Glomerular visceral epithelial cell (primary cell): ENCODE results near the gene FOXL2NB.
"Not testable (repeated sequence)": the region's sequence is repeated elsewhere in the genome, so short reads cannot be mapped to it uniquely, and the experiment has no call there.

Experiments used
- DNase-seq: peaks from one replicate; pipeline ENCODE4 v3.0.0-alpha.2; 2016; ENCODE audit errors: extremely low spot score

The FOXL2NB gene

DNA sequence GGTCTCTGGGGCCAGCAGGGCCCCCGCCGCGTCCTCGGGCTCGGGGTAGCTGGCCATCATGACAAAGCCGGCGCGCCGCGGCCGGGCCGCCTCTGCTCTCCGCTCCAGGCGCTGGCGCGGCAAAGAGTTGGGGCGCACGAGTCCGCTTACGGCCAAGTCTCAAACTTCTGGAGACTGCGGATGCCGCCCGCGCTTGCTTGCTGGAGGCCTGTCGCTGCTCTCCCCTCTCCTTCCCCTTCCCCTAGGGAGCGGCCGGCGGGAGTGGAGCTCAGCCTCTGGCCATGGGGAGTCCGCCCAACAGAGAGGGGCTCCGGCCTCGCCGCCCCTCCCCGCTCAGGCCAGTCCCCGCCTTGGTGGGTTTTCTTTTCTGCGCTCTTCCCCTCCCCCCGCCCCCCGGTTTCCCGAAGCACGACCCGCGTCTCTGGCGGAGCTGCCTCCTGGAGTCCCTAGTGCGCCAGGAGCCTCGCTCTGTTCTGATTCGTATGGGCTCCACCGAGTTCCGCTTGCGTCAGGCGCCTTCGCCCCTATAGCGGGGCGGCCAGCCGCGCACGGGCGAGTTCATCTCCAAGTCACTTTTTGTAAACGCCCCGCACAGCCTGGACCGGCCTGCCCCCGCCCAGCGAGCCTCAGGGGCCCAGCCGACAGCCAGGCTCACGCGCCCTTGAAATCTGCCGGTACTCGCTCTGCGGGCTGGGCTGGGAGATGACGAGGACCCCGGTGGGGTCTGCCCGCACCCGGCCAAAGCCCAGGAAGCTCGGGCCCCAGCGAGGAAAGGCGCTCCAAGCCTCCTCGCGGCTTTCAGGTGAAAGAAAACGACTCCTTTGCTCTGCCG lies at the start of gene FOXL2NB, which contains the start of gene FOXL2:
FOXL2NB (plus strand) TSS at position 555 of the 832 bp plus-strand sequence; CDS start at position 703, 148 bp downstream.
FOXL2 (minus strand) TSS at position 475 of the 832 bp plus-strand sequence; CDS start at position 60, 415 bp downstream.
- DNase-seq, result no peak

DNA sequence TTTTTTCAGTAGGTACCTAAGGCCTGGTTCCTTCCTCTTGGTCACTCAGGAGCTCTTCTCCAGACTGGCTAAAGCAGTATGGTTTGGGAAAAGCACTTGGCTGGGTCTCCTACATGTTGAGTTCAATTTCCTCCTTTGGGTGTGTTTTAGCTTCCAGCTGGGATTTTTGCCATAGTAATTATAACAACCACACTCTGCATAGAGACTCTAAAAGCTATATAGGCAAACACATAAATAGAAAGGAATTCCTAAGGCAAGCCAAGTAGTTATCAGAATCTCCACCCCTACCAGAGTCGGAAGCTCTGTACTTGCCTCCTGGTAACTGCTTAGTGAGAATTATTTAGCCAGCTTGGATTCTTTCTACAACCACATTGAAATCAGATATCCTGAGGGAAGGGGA lies 48.7 kb upstream of the FOXL2NB start:
- DNase-seq, result no peak

DNA sequence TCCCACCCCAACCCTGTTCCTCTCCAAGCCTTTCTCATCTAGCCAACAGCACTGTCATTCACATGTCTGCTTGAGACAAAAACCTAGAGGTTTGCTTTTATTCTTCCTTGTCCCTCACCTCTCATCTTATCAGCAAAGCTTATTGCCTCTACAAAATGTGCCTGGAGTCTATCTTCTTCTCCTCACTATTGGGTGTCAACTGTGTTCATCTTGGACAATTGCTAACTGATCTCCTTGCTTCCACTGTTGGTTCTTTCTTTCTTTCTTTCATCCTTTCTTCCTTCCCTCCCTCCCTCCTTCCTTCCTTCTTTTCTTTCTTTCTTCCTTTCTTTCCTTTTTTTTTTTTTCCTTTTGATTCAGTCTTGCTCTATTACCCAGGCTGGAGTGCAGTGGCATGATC lies 48.3 kb upstream of the FOXL2NB start:
- DNase-seq, result no peak

DNA sequence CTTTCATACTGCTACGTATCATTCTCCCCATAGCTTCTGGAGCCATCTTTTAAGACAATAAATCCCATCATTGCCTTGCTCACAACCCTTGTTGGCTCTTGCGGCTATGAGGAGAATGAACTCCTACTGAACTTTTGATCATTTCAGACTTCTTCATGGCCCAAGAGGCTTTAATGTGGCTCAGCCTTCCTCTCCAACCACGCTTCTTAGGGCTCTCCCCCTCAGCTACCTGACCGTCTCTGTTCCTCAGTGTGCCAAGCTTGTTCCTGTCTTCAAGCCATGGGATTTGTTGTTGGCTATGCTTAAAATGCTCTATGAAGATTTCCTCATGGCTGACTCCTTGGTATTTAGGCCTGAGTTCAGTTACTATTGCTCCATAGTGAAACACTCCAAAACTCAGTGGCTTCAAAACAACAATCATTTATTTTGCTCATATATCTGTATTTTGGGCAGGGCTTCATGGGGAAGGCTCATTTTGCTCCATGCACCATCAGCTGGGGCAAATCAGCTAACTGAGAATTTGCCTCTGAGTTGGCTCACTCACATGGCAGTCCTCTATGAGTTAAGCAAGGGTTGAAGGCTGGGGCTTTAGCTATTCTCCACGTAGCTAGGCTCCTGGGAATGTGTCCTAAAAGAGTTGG lies 47.5 kb upstream of the FOXL2NB start:
- no peak for DNase-seq

DNA sequence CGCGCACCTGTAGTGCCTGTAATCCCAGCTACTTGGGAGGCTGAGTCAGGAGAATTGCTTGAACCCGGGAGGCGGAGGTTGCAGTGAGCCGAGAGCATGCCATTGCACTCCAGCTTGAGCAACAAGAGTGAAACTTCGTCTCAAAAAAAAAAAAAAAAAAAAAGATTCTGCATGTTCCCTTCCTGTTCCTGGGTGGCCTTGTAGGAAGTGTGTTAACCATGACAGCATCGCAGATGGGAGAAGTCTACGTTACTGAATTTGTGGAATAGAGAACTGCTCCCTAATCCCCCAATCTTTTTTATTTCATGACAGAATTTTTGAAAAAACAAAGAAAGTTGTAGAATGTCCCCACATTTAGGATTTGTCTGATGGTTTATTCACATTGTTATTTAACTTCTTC lies 45.5 kb upstream of the FOXL2NB start:
- no peak for DNase-seq

DNA sequence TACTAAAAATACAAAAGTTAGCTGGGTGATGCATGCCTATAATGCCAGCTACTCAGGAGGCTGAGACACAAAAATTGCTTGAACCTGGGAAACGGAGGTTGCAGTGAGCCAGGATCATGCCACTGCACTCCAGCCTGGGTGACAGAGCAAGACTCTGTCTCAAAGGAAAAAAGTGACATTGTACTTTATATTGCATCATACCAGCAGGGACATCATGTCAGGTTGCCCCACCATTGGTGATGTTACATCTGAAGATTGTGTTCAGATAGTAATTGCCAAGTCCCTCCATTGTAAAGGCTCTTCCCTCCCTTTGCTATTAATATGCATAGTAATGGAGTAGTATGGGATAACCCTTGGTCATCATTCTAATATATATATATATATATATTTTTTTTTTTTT lies 44.8 kb upstream of the FOXL2NB start:
- no peak for DNase-seq

DNA sequence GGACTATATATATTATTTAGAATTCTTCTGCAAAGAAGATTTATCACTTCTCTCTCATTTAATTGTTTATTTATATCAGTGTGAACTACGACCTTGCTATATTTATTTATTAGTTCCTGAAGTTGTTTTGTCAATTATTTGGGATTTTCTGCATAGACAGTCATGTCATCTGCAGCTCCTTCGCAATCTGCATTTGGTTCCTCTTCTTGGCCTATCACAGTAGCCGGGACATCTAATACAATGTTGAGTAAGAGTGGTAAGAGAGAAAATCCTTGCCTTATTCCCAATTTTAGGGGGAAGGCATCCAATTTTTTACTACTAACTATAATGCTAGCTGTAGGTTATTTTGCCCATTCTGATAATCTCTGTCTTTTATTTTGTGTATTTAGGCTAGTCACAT lies 39.5 kb upstream of the FOXL2NB start:
- DNase-seq, result no peak

DNA sequence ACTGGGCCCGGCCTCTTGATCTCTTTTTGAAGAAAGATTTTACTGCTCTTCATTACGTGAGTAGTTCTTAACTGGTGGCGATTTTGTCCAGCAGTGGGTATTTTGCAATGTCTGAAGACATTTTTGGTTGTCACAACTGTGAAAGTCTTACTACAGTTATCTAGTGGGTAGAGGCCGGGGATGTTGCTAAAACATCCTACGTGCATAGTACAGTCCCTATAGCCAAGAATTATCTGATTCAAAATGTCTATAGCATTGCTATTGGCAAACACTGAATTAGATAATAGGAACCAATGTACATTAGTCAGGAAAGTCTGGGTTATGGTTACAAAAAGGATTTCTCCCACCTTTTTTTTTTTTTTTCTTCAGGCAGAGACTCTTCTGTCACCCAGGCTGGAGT lies 38.2 kb upstream of the FOXL2NB start:
- no peak for DNase-seq

DNA sequence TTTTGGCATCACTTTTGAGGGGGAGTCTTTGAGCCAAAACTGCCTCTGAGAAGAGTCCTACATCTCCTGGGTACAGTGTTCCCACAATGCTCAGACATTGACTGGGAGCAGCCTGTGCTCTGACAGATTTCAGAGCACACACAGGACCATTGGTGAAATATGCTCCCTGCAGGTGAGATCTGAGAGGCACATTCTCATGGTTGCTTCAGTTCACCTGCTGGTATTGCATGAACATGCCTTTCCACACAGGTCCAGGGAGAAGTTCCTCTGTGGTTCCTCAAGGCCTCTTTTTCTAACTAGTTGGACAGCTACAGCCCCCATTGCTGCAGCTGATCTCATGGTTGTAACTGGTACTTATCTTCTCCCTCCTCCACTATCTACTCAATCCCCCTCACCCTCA lies 37.1 kb upstream of the FOXL2NB start:
- no peak for DNase-seq

DNA sequence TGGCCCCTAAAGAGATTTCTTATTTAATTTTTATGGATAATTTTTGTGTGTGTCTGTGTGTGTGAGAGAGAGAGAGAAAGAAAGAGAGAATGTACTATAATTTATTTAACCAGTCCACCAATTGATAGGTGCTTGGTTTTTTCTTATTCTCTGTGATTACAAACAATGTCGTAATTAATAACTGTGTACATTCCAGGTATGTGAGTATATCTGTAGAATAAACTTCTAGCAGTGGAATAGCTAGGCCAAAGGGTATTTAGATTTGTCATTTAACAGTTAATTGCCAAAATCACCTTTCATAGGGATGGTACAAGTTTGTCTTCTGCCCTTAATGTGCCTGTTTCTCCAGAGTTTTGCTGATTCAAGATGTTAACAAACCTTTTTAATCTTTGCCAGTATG lies 35.4 kb upstream of the FOXL2NB start:
- no peak for DNase-seq

DNA sequence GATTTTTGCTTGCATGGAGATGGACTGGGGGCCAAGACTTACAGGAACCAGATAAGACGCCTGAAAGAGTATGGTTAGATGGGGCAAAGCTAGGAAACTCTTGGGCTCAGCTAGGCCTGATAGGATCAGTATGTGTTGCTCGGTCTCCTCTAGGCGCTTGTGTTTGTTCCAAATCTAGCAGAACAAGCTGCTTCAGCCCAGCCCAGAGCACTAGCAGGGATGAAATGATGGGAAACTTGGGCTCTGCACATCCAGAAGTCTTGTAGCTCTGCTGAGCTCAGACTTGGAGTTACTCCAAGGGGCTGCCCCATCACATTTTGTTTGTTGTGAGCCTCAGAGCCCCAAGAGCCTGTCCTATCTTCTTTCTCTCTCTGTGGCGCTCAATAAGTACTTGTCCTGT lies 34.8 kb upstream of the FOXL2NB start:
- DNase-seq, result no peak

DNA sequence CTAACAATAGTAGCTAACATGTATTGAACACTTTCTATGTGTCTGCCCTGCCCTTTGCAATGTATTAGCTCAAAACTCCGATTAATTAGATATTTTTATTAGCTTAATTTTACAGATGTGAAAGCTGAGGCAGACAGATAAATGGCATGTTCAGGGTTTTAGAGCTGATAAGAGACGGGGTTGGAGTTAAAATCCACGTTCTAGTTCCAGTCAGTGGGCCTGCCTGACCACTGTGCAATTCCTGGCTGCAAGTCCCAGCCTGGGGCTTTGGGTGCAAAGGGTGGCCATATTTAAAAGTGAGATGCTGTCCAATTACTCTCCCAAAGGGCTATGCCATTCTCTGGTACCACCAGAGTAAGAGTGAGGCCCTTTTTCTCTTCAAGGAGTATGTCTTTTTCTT lies 33.3 kb upstream of the FOXL2NB start:
- no peak for DNase-seq

DNA sequence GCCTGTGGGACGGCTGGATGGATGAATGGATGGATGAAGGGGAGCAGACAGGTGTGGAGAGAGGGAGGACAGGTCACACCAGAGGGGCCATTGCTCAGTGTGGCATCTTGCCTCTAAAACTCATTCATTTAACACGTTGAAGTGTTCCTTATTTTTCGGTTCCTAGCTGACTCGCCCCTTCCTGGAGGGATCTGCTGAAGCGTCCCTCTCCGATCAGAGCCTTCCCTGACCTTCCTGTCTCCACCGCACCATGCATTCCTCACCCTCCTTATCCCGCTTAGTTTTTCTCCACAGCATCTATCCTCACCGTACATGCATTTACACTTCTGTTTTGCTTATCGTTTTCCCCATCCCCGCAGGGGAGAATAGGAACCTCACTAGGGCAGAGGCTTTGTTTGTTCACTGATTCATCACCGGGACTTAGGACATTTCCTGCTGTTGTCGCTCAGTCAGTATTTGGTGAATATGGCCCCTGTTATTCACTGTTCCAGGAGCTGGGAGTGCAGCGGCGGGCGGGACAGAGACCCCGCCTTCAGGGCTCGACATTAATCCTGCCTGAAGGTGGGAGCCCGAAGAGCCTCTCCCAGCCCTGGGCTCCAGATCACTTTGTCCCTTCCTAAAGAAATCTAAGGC lies 32.0 kb upstream of the FOXL2NB start:
- DNase-seq, result no peak

DNA sequence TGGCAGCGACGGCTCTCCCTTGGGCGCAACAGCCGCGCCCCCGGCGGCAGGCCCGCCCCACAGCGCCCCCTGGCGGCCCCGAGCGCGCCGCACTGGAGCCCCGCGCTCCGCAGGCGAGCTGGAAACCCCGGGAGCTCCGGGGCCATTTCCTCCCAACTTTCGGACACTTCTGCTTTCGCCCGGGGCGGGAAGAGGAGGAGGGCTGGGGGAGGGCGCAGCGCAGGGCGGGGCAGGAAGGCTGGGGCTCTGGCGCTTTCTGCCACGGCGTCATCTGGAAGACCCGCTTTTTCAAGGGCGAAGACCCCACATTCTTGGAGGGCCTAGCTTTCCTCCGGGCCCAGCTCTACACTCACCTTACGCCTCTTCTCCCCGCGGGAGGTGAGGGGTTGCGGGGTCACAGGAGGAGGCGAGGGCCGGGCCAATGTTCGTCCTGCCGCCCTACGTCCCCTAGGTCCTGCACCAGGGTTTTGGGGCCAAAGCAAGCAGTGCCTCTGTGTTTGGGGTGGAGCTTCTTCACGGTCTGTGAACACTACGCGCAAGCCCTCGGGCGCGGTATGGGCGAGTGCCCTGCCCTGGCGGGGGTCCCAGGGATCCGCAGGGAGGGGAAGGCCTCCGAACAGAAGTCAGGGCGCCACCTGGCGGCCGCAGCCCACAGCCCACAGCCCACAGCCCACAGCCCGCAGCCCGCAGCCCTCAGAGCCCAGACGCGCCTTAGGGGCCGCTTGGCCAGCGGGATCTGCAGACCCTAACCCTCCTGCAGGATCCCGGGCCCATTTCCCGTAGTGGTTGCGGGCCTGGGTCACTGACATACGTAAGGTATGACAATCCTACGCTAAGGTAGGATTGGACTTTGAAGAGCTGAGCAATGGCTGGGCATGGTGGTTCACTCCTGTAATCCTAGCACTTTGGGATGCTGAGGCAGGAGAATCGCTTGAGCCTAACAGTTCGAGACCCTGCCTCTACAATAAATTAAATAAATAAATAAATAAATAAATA lies 31.2 kb upstream of the FOXL2NB start:
- peak; percentile 93 for DNase-seq

DNA sequence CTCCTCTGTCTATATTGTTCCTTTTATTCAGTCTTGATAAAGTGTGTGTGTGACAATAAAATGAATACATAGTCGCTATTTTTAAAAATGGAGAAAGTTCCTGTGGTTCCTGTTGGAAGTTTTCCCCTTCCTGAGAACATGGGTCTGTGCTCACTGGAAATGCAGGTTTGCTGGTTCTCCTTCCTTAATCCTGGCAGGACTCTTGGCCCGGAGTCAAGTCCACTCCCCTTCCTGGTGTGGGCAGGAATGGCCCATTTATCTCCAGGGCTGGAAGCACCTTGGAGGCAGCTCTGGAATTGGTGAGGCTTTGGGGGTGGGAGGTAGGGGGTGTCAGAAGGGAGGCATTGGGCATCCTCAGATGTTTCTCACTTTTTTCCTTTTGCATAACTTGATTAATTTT lies 30.2 kb upstream of the FOXL2NB start:
- peak; percentile 33 for DNase-seq

DNA sequence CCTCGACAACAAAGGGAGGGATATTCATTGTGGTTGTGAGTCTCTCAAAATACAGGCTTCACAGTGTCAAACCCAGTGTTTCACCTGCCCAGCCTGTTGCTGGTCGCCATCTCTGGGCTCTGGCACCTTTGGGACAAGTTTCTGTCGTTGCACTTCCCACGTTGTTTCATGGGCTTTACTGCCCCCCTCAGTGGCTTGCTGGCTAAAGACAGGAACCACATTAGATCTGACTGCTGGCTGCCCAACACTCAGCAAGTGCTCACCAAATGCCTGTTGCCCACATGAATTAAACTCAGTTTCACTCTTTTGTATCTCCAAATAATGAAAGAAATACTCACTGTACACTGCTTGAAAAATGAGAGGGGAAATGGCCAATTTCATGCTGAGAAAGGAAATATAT lies 27.7 kb upstream of the FOXL2NB start:
- DNase-seq, result no peak

DNA sequence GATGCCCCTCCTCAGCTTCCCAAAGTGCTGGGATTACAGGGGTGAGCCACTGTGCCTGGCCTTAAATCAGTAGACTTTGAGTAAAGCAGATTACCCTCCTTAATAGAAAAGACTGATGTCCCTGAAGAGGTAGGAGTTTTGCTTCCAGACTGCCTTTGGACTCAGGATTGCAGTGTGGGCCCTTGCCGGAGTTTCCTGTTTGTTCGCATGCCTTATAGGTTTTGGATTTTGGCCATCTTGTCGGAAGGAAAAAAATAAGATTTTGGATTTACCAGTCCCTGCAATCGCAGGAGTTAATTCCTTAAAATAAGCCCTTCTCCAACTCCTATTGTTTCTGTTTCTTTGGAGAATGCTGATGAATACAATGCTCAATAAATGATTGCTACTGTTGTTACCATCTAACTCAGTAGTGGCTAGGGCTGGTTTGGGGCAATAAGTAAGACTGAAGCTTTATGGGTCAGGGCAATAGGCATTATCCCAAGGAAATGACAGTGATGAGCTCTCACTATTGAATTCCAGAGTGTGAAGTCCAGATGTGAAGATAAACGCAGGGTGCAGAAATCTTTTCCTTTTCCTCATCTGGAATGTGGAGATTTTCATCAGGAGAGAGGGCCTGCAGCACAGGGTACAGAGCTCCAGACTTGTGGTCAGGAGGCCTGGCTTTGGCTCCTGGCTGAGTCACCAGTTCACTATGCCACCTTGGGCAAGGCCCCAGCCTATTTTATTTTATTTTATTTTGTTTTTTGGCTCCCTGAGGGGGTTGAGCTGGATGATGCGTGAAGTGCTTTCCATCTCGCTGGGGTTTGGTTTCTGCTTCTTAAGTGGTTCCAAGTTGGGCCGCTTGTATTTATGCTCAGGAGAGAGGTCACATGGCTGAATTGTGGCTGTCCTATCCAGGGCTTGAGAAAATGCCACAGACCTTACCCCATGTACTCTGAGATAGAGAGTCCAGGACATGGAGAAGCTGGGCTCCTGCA lies 25.4 kb upstream of the FOXL2NB start:
- DNase-seq, result peak; percentile 90

DNA sequence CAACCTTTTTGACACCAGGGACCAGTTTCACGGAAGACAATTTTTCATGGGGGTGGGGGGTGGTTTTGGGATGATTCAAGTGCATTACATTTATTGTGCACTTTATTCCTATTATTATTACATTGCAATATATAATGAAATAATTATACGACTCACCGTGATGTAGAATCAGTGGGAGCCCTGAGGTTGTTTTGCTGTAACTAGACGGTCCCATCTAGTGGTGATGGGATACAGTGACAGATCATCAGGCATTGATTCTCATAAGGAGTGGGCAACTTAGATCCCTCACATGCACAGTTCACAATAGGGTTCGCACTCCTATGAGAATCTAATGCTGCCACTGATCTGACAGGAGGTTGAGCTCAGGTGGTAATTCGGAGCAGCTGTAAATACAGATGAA lies 24.6 kb upstream of the FOXL2NB start:
- not testable (repeated sequence) for DNase-seq

DNA sequence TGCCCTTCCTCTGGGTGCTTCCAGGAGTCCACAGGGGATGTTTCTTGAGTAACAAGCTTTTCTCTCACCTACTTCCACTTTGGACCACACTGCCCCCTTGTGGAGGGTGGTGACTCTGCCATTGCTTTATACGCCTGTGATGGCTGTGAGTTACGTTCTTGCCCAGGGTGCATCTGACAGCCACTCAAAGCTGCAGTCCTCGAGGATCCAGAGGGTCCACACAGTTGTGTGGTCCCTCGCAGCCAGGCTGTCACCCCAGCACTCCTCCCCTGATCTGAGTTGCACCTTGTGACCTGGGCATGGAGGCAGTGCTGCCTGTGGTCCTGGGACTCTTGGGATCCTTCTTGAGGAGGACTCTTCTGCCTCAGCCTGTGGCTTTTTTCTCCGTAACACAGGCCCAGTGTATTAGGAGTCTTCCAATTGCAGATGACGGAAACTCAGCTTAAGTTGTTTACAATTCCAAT lies 23.5 kb upstream of the FOXL2NB start:
- DNase-seq, result peak; percentile 84

DNA sequence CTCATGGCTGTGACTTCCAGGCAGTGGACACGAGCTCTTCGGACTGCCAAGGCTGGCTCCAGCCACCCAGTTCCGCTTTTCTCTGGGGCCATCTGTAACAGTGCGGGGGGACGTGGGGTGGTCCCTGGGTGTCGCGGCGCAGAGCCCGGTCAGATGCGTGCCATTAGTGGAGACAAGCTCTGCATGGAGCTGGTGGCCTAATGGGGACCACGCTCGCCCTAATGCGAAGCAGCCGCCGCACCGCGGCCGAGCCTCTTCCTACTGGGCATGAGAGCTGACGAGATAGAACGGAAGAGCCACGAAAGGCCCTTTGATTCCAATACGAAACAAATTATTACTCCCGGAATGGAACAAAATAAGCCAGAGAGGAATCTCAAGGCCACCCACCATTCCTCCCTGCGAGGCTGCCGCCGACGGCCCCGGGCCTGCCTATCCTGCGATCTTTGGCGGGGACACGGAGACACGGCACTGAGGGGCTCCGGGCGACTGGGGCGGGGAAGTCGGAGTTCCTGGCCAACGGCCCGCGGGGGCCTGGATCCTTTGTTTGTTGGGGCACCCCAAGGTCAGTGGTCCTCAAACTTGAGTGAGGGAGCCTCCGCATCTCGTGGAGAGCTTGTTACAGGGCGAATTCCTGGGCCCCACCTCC lies 18.2 kb upstream of the FOXL2NB start:
- DNase-seq, result no peak
